NT2/D1 (cell line): ENCODE measurements around the gene HOXB8.

Experiments used
- SUZ12 ChIP-seq: IDR thresholded peaks from 2 replicates; pipeline ENCODE4 v1.6.1; 2011; ENCODE audit not compliant: insufficient read length, insufficient read depth; ENCODE audit errors: extremely low read depth
- YY1 ChIP-seq: IDR thresholded peaks from 2 replicates; pipeline ENCODE4 v1.6.1; 2011; ENCODE audit not compliant: insufficient read length, insufficient read depth
- ZNF274 ChIP-seq: IDR thresholded peaks from 2 replicates; pipeline ENCODE4 v1.6.1; 2011; ENCODE audit warnings: mild to moderate bottlenecking, low read depth, low read length

DNA sequence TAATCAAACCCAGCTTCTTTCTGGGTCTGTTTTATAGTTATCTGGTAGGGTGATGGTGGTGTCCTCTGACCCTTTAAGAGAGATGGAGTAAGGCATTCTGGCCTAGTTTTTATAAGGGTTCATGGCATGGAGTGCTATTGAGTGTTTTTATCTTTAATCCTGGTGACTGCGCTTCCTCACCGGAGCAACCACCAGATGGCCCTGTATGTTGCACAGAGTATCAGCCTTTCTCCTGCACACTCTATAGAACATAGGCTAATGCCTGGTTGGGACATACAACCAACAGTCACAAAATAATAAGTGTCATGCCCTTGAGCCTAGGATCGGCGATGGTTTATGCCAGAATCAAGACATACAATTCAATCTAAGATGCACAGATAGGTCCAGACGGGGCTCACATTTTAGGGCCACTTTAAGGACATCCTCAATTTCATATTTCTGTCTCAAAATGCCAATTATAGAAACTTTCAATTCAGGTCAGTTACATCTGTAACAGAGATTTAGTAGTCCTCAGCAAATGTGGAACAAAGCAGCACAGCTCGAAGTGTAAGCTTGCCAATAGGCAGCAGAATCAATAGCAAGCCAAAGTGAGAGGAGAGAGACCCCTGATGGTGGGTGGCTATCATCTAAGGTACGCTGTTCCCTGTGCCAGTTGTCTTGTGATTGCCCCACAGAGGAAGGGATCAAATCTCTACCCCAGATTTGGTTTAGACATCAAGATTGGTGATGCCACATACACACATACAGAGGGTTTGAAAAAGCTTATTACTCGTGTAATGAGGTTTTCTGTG is 48.2 kb upstream of the HOXB8 start:
- TF ChIP-seq SUZ12 (no peak), YY1 (no peak), ZNF274 (no peak)
